Measurements from ENCODE around the gene WDFY4.

WDFY4 gene

DNA sequence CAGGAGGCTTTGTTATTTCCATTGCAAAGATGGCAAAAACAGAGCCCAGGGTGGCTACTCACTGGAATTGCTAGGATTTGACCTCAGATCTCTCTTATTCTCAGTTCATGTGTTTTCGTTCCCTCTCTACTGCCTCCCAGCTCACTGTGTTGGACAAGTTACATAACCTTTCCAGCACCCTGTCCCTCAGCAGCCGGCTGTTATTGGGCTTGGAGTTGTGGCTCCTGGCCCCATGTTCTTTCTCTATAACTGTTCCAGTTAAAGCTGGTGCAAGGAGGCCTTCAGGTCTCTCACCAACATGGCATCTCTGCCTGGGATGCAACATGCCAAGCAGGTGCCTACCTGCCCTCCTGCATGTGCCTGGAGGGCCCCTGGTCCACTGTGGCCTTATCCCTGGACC, 198.2 kb downstream of the WDFY4 start:
- no peak for DNase-seq (ENCODE audit: low read depth)

DNA sequence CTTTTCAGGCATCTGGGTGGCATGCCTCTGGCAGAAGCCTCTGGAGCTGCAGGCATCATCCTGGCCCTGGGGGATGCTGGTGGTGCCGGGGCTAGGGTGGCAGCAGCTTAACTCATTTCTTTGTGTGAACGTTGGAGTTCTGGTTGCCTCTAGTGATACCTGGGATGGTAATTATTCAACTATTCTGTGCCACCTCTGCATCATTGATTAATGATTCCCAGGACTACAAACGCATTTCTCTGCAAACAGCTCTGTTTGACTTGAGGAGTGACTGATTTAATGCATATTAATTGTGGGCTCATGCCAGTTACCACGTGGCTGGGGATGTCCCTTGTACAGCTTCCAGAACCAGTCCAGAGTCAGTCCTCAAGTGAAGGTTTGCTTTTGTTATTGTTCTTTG, 199.0 kb downstream of the WDFY4 start:
- no peak for DNase-seq (ENCODE audit: low read depth)

DNA sequence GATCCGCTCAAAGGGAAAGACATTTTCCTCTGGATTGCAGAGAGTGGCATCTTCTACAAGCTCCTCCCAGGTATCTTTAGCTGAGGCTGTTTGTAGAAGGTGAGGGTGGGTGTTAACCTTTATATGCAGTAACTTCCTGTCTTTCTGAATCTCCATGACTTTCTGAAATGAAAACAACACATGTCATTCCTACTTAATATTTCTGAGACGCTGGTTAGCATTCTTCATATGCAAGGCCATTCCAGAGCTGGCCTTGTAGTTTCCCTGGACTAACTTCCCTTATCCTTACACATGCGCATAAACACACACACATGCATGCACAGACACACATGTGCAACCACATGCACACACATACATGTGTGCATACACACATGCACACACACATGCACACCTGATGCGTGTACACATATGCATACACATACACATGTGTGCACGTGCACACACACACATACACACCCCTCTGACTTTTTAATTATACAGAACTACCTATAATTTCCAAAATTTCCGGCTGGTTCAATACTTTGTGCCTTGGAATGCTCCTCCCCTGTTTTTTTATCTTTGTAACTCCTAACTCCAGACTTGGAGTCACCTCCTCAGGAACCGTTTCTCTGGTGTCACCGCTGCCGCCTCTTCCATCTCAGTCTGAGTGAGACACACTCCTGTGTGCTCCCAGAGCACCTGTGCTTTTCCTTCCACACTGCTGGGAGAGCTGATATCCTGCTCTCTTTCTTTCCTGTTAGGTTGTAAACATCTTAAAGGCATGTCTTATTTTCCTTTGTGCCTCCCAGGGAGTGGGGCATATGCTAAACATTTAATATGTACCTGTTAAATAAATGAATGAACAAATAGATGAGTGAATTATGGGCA, 199.7 kb downstream of the WDFY4 start:
- DNase-seq (ENCODE audit: low read depth): no peak

DNA sequence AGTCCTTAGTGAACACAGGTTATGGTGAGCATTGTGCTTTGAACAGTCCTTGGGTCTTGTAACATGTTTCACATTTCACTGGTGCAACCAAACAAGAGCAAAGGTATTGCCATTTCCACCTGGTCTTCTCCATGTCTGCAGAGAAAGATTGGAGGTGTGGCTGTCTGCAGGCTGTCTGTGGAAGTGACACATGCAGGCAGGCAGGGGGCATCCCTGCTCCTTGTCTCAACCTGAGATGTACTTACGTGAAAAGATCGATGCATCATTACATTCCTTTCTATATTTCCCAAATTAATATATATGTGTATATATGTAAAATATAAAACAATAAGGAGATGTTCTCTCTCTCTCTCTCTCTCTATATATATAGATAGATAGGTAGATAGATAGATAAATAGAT, 200.7 kb downstream of the WDFY4 start:
- no peak for DNase-seq (ENCODE audit: low read depth)

DNA sequence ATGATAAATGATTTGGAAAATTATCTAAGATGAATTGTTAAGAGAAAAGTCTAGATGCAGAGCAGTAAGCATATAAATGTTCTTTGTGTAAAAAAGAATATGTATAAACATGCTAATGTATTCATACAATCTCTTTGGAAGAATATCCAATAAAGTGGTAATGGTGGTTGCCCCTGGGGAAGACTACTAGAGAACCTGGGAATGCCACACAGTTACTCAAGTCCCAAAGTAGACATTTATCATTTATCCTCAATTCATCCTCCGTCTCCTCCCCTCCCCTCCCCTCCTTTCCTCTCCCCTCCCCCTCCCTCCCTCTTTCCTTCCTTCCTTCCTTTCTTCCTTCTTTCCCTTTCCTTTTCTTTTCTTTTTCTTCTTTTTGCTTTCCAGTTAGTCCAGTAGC, 203.3 kb downstream of the WDFY4 start:
- DNase-seq (ENCODE audit: low read depth): no peak

DNA sequence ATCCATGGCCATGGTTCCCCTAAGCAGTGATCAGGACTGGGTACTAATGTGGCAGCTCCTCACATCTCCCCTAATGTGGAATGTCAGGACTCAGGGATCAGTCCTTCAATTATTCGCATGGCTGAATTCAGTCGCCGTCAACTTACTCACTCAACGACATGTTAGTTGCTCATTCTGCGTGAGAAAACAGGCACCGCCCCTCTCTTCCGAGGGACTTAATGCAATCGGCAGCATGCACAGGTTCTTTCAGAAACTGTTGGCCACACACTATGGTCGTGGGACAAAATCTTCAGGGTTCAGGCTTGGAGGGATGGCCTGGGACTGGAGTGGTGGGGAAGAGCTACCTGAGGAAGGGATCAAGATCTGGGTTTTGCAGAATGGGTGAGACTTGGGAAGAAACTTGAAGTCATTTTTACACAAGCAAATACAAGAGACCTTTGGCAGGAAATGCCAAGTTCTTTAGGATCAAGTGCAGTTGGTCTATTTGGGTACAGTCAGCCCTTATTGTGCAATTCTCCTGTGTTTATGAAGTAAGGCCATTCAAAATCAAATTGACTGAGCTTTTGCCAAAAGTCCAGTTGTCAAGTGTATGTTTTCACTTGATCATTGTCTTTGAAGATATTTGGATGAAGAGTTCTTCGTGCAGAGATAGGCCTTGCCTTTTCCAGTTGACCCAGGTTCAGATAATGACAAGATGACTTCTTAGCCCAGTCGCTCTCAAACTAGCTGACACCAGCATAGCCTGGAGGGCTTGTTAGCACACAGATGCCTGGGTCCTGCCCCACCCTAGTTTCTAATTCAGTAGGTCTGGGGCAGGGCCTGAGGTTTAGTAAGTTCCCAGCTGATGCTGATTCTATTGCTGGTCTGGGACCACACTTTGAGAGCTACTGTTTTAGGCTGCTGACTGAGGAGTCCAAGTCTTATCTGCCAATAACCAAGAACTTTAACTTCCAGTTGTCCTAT, 206.5 kb downstream of the WDFY4 start:
- DNase-seq (ENCODE audit: low read depth): no peak

DNA sequence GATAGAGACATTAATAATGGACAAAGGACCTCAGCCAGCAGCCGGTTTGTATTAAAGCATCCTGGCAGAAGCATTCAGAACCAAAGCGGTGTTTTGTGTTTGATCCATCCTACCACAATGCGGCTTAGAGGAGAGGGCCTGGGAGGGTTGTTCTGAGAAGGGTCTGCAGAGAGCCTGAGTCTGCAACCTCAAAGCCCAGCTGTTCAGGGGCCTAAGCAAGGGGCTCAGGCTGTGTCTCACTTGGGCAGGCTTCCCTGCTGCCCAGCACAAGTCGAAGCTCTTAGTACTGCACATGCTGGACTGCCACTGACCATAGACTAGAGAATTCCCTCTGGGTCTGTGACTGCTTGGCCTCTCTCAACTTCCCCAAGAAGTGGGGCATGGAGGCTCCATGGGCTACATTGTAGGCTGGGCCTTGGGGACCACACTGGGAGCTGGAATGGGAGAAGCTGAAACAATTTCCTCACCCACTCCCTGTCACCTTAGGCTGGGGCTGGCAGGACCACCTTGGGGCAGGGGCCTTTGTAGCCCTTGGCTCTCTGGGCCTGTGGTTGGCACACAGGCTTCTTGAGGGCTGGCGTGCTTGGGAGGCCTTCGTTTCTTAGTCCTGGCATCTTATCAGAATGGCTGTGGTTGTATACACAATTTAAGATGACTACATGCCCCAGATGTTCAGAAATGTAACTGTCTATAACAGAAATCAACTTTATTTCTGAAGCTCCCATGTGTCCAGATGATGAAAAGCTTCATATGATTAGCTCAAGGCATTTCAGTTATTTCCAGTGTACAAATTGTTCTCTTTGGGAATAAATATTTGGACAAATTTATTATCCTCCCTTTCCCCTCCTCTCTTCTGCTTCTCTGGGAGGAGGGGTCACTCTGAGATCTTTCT, 210.5 kb downstream of the WDFY4 start:
- no peak for DNase-seq (ENCODE audit: low read depth)

DNA sequence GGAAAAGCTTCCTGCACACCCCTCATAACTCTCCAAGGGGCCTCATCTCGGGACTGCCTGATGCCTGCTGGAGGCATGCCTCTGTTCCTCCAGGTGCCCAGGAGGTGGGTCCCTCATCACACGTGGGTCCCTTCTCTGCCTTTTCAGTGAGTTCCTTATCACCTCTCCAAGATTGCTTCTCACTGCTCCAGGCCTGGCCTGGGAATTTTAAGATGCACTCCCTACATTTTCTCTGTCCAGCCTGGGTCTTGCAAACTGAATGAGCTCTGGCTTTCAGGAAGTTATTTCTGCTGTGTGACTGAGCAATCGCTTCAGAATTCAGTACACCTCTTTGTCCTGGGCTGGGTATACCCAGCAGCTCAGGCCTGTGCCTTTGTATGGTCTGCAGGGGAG, 211.1 kb downstream of the WDFY4 start:
- DNase-seq (ENCODE audit: low read depth): no peak

DNA sequence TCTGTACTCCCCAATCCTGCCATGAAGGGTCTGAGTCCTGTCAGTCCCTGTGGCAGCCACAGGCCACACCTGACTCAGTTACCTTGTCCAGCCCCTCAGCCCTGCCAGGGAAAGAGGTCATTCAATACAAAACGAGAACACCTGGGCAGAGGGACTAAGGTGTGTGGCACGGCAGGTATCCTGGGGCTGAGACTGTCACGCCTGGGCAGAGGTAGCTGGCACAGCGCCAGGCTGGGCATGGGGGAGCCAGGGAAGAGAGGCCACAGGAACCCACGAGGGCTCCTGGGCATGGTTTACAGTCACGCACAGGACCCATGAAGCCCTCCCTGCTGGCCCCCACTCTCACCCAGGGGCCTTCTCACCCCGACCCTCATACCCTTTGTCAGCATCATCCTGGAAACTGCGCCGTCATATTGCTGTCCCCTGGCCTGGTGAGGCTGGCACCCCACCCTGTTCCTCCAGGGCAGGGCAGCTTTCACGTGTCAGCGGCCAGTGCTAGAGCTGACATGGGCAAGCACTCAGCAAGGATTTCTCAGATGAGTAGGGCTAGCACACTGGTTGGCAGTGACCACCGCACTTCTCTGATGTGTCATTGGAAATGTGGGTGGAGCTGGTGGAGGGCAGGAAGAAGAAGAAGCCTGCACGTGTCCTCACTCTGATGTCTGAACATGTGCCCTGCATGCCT, 212.2 kb downstream of the WDFY4 start:
- DNase-seq (ENCODE audit: low read depth): no peak

DNA sequence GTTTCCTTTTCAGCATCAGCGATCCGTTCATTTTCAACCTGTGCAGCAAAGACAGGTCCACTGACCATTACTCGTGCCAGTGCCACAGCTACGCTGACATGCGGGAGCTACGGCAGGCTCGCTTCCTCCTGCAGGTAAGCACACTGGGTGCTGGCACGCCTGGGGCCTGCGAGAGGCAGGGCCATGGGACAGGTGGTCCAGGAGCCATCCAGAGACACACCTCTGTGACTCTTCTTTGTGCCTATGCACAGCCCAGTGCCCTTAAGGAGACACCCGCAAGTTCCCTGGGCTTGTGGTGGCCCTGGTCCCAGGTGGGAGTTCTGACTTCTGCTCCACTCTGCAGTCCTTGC, 212.7 kb downstream of the WDFY4 start:
- DNase-seq (ENCODE audit: low read depth): no peak

DNA sequence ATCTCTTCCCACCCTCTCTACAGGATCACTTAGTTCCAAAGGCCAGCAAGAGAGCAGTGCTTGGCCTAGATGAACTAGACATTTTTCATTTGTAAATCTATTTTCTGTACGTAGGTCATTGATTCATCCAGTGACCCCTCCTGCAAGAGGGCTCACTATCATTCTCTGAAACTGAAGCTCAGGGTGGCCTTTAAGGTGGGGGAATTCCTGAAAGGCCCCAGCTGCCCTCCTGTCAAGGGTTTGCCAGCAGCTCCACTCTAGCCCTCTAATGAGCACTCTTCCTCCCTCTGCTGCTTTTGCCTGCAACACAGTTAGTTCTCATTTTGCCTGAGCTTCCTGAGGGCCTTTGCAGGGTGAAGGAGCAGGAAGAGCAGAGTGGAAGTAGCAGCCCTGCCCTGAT, 213.8 kb downstream of the WDFY4 start:
- DNase-seq (ENCODE audit: low read depth): no peak

DNA sequence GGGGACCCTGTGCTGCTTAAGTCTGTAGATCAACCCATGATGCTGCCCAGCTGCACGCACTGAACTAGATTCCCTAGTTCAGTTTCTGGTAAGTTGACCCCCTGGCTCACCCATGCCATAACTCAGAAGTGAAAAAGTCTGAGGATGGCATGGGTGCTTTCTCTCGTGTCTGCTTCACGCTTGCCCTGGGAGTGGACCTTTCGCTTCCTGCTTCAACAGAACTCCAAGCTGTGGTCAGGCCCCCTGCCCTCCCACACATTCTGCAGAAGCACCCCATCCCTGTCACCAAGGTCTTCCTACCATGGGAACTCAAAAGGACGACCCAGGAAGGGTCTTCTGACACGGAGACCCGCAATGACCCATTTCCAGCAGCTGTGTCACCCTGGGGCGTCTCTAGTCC, 215.1 kb downstream of the WDFY4 start:
- no peak for DNase-seq (ENCODE audit: low read depth)

DNA sequence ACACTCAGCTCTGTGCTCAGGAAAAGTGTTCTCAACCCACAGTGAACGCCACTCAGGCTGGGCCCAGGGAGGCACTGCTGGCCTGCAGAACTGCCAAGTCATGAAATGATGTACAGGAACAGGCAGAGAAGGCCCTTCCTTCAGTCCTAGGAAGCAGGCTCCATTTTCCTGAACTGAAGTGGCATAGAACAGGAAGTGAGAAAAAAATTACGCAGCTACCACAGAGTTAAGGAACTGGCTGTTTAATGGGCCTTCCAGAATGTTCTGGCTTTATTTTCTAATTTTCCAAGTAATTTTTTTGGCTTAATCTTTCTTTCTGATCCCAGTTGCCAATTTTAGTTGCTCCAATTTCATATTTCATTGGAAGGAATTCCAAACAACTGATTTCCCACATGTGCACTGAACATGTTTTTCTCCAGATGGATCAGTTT, 215.7 kb downstream of the WDFY4 start:
- DNase-seq (ENCODE audit: low read depth): no peak

DNA sequence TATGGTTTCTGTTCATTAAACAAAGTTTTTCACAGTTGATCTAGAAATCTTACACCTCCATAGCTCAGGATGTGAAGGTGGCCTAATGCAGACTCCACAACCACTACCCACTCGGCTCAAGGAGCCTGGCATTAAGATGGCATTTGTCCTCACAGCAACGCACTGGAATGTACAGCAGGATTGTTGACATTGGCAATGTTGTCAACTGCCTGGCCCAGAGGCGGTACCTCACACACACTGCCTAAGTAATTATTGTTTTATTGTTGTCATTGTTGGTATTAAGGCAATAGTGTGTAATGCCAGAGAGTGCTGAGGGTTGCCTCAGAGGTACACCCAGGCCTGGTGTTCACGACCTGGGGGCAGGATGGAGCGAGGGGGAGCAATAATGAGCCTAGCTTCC, 216.6 kb downstream of the WDFY4 start:
- DNase-seq (ENCODE audit: low read depth): no peak

DNA sequence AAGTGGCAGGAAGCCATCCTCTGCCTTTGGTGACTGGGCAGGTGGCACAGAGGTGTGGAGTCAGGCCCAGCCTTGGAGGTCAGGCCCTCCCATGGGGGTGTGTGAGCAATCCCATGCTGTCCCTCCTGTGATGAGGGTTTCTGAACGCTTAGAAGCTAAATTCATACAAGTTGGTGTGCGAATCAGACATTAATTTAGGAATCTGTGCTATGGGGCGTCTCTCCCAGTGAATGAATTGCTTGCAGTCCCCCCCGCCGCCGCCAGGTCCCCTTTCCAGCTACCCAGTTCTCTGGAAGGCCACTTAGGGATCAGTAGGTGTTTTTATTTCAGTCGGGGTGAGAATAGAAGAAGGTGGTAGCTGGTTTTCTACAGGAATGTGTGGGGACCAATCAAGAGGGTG, 217.4 kb downstream of the WDFY4 start:
- no peak for DNase-seq (ENCODE audit: low read depth)

DNA sequence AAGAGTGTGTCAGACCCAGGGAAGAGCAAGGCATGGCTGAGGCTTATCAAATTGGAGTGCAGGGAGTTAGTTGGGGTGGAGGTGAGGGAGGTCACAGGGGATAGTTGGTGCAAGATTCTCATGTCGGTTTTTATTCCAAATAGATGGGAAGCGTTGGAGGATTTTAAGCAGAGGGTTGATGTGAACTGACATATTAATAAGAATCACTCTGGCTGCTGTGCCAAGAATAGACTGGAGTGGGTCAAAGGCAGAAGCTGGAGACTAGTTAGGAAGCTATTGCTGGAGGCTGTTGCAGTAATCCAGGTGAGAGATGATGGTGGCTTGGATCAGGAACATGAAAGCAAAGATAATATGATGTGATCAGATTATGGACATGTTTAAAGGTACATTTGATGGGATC, 218.5 kb downstream of the WDFY4 start:
- no peak for DNase-seq (ENCODE audit: low read depth)

DNA sequence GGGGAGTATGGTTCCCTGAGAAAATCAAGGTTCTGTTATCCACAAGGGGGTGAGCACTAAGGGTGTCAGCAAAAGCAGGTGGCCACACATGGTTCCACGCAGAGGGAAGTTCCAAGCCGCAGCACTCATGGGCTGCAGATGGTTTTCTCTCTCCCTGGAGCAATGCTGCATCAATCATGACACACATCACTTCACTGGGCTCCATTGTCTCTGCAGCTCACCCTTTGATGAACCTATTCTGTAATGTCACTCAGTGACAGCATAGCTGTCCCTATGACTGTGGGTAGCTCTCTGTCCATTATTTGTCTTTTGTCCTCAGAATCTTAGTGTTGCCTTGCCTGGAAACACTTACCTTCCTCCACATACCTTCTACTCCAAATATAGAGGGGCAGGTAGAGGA, 220.2 kb downstream of the WDFY4 start:
- no peak for DNase-seq (ENCODE audit: low read depth)

DNA sequence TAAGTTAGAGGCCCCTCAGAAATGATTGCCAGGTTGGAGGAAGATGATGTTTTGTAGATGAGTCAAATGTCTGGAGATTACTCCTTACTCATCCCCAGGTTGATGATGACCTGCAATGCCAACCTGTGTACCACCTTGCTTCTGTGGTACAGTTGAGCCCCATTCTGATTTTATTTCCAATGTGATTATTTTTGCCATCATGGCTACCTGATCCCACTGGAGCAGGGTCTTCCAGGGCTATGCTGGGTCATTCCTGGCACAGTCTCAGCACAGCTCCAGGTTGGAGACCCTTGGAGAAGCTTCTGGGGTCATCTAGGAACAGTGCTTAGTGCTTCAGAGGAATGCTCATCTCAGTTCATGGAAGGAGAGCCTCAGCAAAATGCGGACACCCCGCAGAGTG, 220.6 kb downstream of the WDFY4 start:
- no peak for DNase-seq (ENCODE audit: low read depth)

DNA sequence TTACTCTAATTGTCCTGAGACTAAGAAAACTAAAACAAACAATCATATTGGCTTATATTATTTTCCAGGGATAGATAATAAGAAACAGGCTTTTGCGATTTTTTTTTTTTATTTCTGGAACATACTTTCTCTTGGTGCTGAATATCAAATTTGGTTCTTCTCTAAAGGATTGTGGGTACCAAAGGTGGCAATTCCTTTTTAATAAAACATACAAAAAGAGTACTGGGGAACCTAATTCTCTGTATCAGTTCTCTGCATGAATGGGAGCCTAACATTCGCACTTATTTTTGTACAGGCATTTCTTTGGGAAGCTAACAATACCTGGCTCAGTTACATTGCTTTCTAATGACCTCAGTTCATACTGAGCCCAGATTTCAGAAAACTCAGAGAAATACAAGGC, 222.2 kb downstream of the WDFY4 start:
- no peak for DNase-seq (ENCODE audit: low read depth)

DNA sequence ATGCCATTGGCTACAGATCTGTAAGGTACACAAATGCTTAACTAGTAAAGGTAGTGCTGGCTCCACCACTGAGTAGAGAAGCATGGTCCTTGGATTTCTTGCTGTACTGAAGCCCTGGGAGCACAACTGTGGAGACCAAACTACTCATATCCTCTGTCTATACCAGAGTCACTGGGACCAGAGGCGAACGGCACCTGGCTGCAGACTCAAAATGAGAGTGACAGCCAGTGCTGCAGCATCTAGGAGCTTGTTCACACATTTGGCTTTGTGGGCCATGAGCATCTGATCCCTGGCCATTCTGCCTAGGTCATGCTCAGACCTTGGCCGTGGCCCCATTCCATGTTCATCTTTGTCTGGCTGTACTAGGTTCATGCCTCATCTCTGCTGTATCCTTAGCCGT, 223.1 kb downstream of the WDFY4 start:
- DNase-seq (ENCODE audit: low read depth): no peak

DNA sequence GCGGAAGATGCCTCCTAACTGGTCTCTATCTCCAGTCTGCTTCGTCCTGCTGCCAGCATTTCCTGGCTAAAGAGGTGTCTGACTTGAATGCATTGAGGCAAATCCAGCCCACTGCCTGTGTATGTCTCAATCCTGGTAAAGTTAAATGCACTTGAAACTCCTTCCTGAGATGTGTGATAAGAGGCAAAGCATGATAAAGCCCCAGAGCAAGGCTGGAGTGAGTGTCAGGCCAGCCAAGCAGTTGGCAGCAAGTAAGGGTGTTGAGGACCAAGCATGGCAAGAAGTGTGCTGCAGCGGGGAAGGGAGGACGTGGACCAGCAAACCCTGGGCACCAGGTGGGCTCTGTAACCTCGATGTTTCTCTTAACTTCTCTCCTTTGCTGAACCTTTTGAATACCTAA, 225.9 kb downstream of the WDFY4 start:
- DNase-seq (ENCODE audit: low read depth): no peak

DNA sequence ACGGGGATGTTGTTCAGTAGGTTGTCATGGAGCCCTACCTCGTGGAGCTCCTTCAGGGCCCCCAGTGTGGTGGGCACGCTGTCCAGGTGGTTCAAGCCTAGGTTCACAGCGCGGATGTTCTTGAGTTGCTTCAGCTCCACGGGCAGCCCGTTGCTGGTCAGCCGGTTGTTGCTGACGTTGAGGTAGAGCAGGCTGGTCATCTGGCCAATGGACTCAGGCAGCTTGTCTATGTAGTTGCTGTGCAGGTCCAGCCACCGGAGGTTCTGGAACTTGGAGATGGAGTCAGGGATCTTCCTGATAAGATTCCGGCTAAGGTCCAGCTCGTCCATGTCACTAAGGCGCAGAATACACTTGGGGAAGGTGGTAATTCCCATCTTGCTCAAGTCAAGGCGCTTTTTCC, 229.0 kb downstream of the WDFY4 start:
- no peak for DNase-seq (ENCODE audit: low read depth)

Data from T-helper 22 cell (primary cell).